Ishikawa (cell line): ENCODE measurements around the gene MADD.
A peak's percentile ranks its signal among the peaks of the same experiment; 100 is the strongest.

Experiments used
- CEBPB ChIP-seq: IDR thresholded peaks from 2 replicates; pipeline ENCODE4 v1.6.1; 2012
- CREB1 ChIP-seq: IDR thresholded peaks from 2 replicates; pipeline ENCODE4 v1.6.1; 2012; ENCODE audit warnings: low read depth
- EGR1 ChIP-seq: IDR thresholded peaks from 2 replicates; pipeline ENCODE4 v1.6.1; 2012
- EP300 ChIP-seq: IDR thresholded peaks from 2 replicates; pipeline ENCODE4 v1.6.1; 2012; ENCODE audit warnings: borderline replicate concordance
- FOXM1 ChIP-seq: IDR thresholded peaks from 2 replicates; pipeline ENCODE4 v1.6.1; 2012; ENCODE audit warnings: low read depth, borderline replicate concordance
- MAX ChIP-seq: IDR thresholded peaks from 2 replicates; pipeline ENCODE4 v1.6.1; 2012
- NFIC ChIP-seq: IDR thresholded peaks from 2 replicates; pipeline ENCODE4 v1.6.1; 2012
- RAD21 ChIP-seq: IDR thresholded peaks from 2 replicates; pipeline ENCODE4 v1.6.1; 2012; ENCODE audit warnings: low read depth
- REST ChIP-seq: IDR thresholded peaks from 2 replicates; pipeline ENCODE4 v1.6.1; 2012; ENCODE audit warnings: low read depth, mild to moderate bottlenecking
- TAF1 ChIP-seq: IDR thresholded peaks from 2 replicates; pipeline ENCODE4 v1.6.1; 2012; ENCODE audit warnings: low read depth, mild to moderate bottlenecking
- TCF12 ChIP-seq: IDR thresholded peaks from 2 replicates; pipeline ENCODE4 v1.6.1; 2012; ENCODE audit warnings: low read depth
- TEAD4 ChIP-seq: IDR thresholded peaks from 2 replicates; pipeline ENCODE4 v1.6.1; 2012
- USF1 ChIP-seq: IDR thresholded peaks from 2 replicates; pipeline ENCODE4 v1.6.1; 2012
- YY1 ChIP-seq: IDR thresholded peaks from 2 replicates; pipeline ENCODE4 v1.6.1; 2012; ENCODE audit warnings: low read depth
- ZBTB7A ChIP-seq: IDR thresholded peaks from 2 replicates; pipeline ENCODE4 v1.6.1; 2012; ENCODE audit warnings: low read depth

MADD gene

GRCh38 chr11:47225552-47226400, 44.2 kb upstream of the MADD start:
- no peak for TF ChIP-seq EGR1
- TF ChIP-seq TEAD4 = no peak
- no peak for TF ChIP-seq NFIC
- TF ChIP-seq CEBPB = no peak
- TF ChIP-seq FOXM1 = no peak
- TF ChIP-seq RAD21 = no peak
- no peak for TF ChIP-seq EP300
- no peak for TF ChIP-seq TCF12
- TF ChIP-seq TAF1 = no peak
- TF ChIP-seq REST = no peak
- no peak for TF ChIP-seq MAX

GRCh38 chr11:47229161-47229560, 40.8 kb upstream of the MADD start:
- TF ChIP-seq ZBTB7A (no peak), NFIC (no peak), TEAD4 (no peak), CREB1 (no peak), EP300 (no peak), FOXM1 (no peak), USF1 (no peak), EGR1 (no peak)

- no peak for TF ChIP-seq NFIC
- no peak for TF ChIP-seq YY1
- TF ChIP-seq TAF1 = no peak
- TF ChIP-seq REST = no peak
- no peak for TF ChIP-seq USF1
- TF ChIP-seq ZBTB7A = no peak
- TF ChIP-seq FOXM1 = no peak
- no peak for TF ChIP-seq TEAD4
- no peak for TF ChIP-seq MAX
- TF ChIP-seq EGR1 = no peak
- TF ChIP-seq EP300 = no peak
- TF ChIP-seq RAD21 = no peak
- no peak for TF ChIP-seq CEBPB
- no peak for TF ChIP-seq CREB1
- TF ChIP-seq TCF12 = no peak
These were observed 36.9 kb upstream of the MADD start for GRCh38 chr11:47233051-47233450.

GRCh38 chr11:47233989-47234668, 35.8 kb upstream of the MADD start:
- TF ChIP-seq REST (no peak), TCF12 (no peak), YY1 (no peak), RAD21 (peak; percentile 36; the same call in 1 of the 2 replicates), USF1 (no peak)
